ENCODE results near the gene MEPCE. TPM values are rescaled to one million over a fixed set of nuclear protein-coding genes. Genes with fewer than 3 reads are reported as not detected.

Gene MEPCE
- polyA plus RNA-seq, 1 experiment: 9.1 TPM

DNA sequence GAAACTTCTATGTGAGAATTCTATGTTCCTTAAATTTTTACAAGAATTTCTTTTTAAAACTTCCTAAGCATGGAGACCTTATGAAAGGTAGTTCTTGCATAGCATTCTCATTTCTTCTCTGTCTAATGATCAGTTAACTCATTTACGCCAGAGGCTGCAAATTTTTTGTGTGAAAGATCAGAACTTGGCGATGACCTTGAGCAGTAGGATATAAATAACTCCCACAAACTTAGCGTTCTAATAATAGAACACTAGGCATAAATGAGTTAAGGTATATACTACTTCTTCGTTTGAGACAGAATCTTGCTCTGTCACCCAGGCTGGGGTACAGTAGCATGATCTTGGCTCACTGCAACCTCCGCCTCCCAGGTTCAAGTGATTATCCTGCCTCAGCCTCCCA, 42.7 kb upstream of the MEPCE start:
- no peak overlapping the region for H3K4me3 ChIP-seq (ENCODE audit: low read depth, low read length)
- no peak overlapping the region for H3K27ac ChIP-seq (ENCODE audit: low read depth, low read length)
- TF ChIP-seq CTCF (IDR thresholded peaks at IDR 0.05; ENCODE audit: low read depth, low read length): no peak
- ChIA-PET CTCF (interaction anchor here (0.6 to 2.4 kb wide), 2 partner anchors 20 to 27 kb away, joined by 7 to 9 read pairs; no protein-coding TSS in a partner anchor), POLR2A (no interaction called here)
- DNase-seq (ENCODE audit: low read depth, low spot score): no peak
- peaks cover 16% of the 10 kb centered on the region for H3K27me3 ChIP-seq (ENCODE audit: control insufficient read depth, insufficient read depth, low read length)
- H3K9me3 ChIP-seq (ENCODE audit: control insufficient read depth, insufficient read depth, low read length): no peaks in the 10 kb centered on the region

DNA sequence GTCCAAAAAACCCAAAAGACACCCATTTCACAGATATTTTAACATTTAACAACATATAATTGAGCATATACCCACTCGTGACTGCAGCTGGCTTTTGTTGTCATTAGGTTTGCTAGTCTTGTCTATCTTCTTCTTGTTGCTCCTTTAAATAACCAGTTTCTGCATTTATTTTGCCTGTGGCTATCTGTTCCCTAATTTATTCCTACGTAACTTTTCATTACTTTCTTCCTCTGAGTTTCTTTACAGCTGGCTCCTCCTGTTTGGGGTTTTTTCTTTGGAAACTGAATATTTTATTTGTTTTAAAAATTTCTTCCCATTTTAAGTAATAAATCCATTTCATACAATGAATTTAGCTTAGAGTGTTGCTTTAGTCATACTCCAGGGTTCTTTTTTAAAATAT, 41.9 kb upstream of the MEPCE start:
- CTCF ChIA-PET: interaction anchor here (0.6 to 2.4 kb wide), 2 partner anchors 20 to 371 kb away, joined by 3 to 9 read pairs; no protein-coding TSS in a partner anchor
- Histone ChIP-seq H3K27me3 (ENCODE audit: control insufficient read depth, insufficient read depth, low read length) (peaks cover 21% of the 10 kb centered on the region), H3K9me3 (ENCODE audit: control insufficient read depth, insufficient read depth, low read length) (no peaks in the 10 kb centered on the region), H3K4me3 (ENCODE audit: low read depth, low read length) (no peak overlapping the region), H3K27ac (ENCODE audit: low read depth, low read length) (no peak overlapping the region)
- POLR2A ChIA-PET: no interaction called here
- TF ChIP-seq CTCF (IDR thresholded peaks at IDR 0.05; ENCODE audit: low read depth, low read length): no peak
- DNase-seq (ENCODE audit: low read depth, low spot score): no peak

GRCh38 chr7:100389437-100390088, 40.1 kb upstream of the MEPCE start:
- no peak for TF ChIP-seq CTCF (IDR thresholded peaks at IDR 0.05; ENCODE audit: low read depth, low read length)
- POLR2A ChIA-PET: no interaction called here
- H3K27me3 ChIP-seq (ENCODE audit: control insufficient read depth, insufficient read depth, low read length): peaks cover 34% of the 10 kb centered on the region
- DNase-seq (ENCODE audit: low read depth, low spot score): no peak
- no peak overlapping the region for H3K4me3 ChIP-seq (ENCODE audit: low read depth, low read length)
- 0 out of 2 replicates have a peak, but pooled peaks cover 4% of the 10 kb centered on the region for H3K9me3 ChIP-seq (ENCODE audit: control insufficient read depth, insufficient read depth, low read length)
- CTCF ChIA-PET: interaction anchor here (0.9 kb wide), 1 partner anchor 17 kb away, joined by 3 read pairs; no protein-coding TSS in a partner anchor
- no peak overlapping the region for H3K27ac ChIP-seq (ENCODE audit: low read depth, low read length)

GRCh38 chr7:100390286-100391009, 39.2 kb upstream of the MEPCE start:
- Histone ChIP-seq H3K27ac (ENCODE audit: low read depth, low read length) (no peak overlapping the region), H3K27me3 (ENCODE audit: control insufficient read depth, insufficient read depth, low read length) (peaks cover 41% of the 10 kb centered on the region), H3K4me3 (ENCODE audit: low read depth, low read length) (no peak overlapping the region), H3K9me3 (ENCODE audit: control insufficient read depth, insufficient read depth, low read length) (0 out of 2 replicates have a peak, but pooled peaks cover 4% of the 10 kb centered on the region)
- TF ChIP-seq CTCF (IDR thresholded peaks at IDR 0.05; ENCODE audit: low read depth, low read length): no peak
- POLR2A ChIA-PET: no interaction called here
- CTCF ChIA-PET: interaction anchor here (0.9 to 1.9 kb wide), 2 partner anchors 17 to 18 kb away, joined by 3 to 6 read pairs; no protein-coding TSS in a partner anchor
- DNase-seq (ENCODE audit: low read depth, low spot score): no peak
